NCI-H510A treated with DMSO at 0.1 percent for 48 hours (cell line): ENCODE data around the gene LINGO3.

ENCODE experiments used
- DNase-seq: peaks from one replicate; lab custom pipeline; 2025; lab: John Stamatoyannopoulos, UW

Gene LINGO3

DNA sequence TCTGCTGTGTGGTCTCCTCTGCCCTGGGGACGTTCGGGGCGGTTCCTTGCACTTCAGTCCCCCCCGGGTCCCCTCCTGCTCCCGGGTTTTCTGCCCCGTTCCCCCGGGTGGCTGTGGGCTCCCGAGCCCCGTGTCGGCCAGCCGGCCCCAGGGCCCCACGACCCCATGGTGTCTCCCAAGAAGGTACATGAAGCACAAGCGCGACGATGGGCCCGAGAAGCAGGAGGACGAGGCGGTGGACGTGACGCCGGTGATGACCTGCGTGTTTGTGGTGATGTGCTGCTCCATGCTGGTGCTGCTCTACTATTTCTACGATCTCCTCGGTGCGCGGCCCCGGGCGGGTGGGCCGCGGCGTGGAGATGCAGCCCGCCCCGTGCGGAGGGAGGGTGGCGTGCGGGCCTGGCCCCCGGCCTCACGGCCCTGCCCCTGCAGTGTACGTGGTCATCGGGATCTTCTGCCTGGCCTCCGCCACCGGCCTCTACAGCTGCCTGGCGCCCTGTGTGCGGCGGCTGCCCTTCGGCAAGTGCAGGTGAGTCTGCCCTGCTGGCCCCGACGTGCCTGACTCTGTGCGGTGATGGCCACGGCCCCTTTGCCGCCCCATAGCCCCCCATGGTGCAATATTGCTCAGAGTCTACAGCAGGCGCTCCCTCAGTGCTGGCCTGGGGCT lies 31.8 kb upstream of the LINGO3 start:
- no peak for DNase-seq

DNA sequence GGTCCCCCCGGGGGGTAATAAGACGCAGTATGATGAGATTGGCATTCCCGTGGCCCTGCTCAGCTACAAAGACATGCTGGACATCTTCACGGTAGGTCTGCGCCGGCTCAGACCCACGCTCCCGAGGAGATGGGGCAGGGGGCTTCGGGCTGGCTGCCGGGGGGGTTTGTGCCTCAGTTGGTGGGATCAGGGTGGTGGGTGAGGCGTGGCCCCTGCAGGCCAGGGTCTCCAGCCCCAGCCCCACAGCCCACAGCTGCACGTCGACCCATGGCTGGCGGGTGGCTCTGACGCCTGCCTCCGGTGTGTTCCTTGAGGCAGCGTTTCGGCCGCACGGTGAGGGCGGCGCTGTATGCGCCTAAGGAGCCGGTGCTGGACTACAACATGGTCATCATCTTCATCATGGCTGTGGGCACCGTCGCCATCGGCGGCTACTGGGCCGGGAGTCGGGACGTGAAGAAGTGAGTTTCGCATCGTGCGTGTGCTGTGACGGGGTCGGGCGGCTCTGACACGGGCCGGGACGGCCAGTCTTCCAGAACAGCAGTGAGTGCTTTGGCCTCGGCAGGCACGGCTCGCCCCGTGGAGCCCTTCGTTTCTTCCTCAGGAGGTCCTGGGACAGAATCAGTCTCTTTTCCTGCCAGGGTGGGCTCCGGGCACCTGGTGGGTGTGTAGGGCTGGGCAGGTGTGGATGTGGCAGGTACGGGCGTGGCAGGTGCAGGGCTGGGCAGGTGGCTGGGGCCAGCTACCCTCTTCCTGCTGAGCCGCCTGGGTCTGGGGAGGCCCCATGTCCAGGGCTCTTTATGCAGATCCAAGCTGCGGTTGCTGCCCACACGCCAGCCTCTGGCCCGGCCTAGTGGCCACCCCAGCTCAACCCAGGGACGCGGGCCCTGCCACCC lies 31.0 kb upstream of the LINGO3 start:
- no peak for DNase-seq

DNA sequence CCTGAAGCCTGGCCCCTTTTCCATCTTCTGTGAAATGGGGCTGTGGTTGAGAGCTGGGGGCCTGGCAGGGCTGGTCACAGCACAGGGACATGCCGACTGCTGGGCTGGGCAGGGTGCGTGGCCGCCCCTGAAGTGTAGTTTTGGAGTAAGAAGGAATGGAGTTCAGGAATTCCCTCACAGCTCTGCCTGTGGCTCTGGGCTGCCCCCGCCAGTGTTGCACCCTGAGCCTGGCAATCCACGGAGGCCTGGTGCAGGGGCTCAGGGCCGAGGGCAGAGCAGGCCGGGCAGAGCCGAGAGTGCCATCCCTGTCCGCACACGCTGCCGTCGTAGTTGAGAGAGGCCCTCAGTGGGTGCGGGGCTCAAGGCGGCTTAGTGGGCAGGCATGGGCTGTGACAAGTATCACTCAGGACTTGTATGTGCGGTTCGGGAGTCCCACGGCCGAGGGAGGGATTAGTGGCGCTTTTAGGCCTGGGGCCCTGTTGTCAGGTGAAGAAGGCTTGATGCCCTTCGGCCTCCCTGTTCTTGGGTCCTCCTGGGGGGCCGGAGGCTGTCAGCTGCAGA lies 30.2 kb upstream of the LINGO3 start:
- DNase-seq: no peak

DNA sequence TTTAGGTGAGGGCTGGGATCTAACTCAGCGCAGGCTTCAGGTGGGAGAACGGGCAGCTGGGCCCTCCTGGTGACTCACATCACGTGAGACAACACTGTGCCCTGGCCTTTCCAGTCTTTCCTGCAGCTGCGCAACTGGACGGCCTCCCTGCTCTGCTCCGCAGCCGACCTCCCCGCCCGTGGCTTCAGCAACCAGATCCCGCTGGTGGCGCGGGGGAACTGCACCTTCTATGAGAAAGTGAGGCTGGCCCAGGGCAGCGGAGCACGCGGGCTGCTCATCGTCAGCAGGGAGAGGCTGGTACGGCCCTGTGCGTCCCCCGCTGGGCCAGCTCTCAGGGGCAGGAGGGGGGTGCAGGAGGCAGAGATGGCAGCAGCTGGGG lies 29.4 kb upstream of the LINGO3 start:
- DNase-seq: peak; percentile 62

DNA sequence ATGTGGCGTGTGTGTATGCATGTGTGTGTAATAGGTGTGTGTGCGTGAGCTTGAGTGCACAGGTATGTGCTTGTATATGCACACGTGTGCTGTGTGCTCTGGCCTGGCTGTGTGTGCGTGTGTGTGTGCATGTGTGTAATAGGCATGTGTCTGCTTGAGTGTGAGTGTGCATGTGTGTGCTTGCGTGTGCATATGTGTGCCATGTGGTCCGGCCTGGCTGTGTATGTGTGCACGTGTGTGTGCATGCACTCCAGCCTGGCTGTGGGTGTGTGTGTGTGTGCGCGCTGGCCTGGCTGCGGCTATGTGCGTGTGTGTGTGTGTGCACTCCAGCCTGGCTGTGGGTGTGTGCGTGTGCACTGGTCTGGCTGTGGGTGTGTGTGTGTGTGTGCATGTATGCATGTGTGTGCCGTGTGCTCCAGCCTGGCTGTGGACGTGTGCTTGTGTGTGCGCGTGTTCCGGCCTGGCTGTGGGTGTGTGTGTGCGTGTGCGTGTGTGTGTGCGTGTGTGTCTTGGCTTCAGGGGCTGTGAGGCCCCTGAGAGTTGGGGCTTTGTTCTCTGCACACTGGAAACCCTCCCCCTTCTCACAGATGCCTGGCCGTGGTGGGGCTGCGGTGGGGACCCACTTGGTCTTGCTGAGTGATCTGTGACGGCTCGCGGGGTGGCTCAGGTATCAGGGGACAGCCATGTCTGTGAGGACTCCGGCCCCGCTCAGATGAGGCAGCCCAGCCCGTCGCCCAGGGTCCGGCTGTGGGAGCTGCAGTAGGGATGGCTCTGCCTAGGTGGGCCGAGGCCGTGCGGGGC lies 28.8 kb upstream of the LINGO3 start:
- no peak for DNase-seq

DNA sequence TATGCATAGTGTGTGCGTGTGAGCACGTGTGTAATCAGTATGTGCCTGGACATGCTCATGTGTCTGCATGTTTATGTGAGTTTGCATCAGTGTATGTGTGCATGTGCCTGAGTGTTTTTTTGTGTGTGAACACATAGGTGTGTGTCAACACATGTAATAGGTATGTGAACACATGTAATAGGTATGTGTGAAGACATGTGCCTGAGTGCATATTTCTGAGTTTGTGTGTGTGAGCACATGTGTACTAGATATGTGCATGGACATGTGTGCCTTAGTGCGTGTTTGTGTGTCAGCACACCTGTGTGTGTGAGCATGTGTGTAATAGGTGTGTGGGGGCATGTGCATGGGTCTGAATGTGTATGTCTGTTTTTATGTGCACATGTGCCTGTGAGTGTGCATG lies 27.9 kb upstream of the LINGO3 start:
- no peak for DNase-seq

DNA sequence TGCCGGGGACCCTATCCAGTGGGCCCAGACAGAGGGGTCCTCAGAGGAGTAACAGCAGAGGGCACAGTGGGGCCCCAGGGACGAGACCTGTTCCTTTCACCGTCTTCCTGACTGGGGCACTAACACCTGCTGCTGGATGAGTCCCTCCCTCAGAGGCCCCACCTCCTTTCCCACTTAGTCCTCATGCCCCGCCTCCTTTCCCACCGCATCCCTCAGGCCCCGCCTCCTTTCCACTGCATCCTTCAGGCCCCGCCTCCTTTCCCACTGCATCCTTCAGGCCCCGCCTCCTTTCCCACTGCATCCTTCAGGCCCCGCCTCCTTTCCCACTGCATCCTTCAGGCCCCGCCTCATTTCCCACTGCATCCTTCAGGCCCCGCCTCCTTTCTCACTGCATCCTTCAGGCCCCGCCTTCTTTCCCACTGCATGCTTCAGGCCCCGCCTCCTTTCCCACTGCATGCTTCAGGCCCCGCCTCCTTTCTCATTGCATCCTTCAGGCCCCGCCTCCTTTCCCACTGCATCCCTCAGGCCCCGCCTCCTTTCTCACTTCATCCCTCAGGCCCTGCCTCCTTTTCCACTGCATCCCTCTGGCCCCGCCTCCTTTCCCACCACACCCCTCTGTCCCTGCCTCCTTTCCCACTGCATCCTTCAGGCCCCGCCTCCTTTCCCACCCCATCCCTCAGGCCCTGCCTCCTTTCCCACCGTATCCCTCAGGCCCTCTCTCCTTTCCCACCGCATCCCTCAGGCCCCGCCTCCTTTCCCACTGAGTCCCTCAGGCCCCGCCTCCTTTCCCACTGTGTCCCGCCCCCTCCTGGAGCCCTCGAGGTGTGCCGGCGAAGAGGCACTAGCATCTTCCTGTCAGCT lies 27.3 kb upstream of the LINGO3 start:
- no peak for DNase-seq

DNA sequence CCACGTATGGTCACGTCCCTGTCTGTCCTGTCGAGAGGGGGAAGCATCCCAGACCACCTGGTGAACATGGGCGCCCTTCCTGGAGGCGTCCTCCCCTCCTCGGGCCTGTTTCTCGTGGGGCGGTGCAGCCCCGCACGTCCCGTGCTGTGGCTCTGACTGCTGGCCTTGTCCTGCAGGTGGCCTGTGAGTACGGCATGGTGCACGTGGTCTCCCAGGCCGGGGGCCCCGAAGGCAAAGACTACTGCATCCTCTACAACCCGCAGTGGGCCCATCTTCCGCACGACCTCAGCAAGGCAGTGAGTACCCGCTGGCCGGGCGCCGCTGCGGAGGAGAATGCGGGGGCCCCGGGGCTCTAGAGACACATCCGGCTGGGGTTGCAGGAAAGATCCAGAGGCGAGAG lies 26.5 kb upstream of the LINGO3 start:
- no peak for DNase-seq

DNA sequence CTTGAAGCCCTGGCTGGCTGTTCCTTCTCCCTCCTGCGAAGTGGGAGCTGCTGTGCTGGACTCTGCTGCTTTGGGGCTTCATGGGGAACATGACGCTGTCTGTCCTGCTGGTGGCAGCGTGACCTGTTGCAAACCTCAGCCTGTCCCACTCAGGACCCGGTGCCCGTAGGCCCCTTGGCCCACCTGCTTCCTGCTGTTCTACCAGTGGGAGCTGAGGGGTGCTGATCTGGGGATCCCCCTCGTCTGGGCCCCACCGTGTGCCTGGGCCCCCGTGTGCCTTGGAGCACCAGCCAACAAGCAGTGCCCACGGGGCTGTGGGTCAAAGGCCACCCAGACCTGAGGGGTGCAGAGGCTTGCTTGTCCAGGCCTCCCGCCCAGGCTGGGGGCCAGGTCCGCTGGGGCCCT lies 25.9 kb upstream of the LINGO3 start:
- DNase-seq: no peak

DNA sequence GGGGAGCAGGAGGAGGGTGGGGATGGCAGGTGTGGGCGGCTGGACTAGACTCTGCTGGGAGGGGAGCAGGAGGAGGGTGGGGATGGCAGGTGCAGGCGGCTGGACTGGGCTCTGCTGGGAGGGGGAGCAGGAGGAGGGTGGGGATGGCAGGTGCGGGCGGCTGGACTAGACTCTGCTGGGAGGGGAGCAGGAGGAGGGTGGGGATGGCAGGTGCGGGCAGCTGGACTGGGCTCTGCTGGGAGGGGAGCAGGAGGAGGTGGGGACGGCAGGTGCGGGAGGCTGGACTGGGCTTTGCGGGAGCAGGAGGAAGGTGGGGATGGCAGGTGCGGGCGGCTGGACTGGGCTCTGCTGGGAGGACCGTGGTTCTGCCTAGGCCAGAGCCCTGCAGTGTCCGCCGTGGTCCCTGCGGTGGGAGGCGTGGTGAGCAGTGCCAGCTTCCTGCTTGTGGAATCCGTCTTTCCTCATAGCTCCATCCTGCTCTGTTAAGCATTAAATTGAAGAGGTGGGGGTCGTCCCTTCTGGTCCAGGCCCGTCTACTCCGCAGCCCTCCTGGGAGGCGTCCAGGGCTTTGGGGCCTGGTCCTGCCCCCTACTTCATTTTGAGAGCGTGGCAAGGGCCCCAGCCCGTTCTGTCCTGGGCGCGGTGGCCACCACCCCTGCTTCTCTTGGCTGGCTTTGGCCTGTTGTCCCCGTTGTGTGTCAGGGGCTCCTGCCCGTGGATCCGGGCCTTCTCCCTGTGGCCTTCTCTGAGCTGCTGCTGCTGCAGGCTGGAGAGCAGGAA lies 25.3 kb upstream of the LINGO3 start:
- peak; percentile 36 for DNase-seq

DNA sequence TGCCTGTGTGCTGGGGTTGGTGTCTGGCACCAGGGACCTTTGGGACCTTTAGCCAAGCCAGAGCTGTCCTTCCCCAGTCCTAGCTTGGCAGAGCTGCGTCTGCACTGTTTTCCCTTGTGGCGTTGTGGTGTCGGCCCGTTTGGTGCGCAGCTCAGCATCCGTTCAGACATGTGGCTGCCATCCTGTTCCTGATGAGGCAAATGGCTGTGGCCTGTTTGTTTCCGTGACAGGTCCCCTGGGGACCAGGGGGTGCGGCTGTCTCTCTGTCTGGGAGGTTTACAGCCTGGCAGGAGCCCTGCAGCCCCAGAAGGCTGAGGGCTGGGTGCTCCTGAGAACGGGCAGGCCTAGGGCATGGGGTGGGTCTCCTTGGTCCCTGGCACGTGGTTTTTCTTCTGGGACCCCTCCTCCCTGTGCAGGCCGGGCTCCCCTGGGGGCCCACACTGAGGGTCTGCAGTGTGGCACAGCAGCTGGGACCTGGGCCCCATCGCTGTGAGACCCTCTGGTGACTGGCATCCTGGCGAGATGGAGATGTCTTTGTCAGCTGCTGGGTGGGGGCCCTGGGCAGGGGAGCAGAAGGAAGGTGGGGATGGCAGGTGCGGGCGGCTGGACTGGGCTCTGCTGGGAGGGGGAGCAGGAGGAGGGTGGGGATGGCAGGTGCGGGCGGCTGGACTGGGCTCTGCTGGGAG lies 24.5 kb upstream of the LINGO3 start:
- DNase-seq: no peak

DNA sequence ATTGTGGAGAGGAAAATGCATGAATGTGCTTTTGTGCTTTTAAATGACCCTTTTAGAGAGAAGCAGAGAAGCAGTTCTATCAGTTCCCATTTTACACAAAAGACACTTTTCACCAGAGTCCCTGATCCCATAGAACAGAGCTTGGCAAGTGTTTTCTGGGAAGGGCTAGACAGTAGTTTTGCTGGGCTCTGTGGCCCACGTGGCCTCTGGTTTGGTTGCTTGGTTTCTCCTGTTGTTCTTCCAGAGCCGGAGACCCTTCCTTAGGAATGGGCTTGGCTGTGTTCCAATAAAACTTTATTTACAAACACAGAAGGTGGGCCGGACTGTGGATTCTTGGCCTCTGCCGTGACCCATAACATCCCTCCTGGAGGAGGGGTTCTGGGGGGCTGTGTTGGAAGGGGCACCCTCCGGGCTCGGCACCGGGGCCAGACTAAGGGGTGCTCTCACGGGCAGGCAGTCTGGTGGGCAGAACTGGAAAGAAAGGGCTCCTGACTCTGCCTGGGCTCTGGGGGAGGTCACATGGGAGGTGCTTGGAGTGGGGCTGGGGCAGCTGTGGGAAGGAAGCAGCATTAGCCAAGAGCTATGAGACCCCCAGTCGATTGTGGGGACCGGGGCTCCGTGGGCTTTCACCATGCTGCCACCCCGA lies 23.8 kb upstream of the LINGO3 start:
- no peak for DNase-seq

DNA sequence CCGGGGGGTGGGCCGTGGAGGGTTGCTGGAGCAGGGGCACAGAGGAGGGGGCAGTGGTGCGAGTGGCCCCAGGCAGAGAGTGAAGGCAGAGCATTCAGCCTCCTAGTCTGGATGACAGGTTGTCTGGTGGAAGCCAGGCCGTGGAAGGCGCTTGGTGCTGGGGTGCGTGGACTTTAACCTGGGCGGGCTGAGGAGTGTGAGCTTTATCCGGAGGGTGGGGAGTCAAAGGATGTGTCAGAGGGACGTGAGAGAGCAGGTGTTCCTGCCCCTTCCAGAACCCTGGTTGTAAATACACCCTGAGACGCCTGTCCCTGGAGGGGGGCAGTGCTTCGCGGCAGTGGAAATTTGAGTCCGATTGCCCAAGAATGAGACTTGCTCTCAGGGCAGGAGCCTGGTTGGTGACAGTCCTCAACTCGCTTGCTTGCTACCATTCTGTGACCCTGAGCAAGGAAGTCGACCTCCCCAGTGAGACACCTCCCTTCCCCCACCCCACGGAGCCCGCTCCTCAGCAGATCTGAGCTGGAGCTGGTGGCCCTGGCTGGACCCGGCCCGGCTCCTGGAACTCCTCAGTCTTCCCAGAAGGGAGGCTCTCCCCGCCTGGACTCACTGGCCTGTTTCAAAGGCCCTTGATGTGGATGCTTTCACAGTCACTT lies 22.8 kb upstream of the LINGO3 start:
- DNase-seq: peak; percentile 46

DNA sequence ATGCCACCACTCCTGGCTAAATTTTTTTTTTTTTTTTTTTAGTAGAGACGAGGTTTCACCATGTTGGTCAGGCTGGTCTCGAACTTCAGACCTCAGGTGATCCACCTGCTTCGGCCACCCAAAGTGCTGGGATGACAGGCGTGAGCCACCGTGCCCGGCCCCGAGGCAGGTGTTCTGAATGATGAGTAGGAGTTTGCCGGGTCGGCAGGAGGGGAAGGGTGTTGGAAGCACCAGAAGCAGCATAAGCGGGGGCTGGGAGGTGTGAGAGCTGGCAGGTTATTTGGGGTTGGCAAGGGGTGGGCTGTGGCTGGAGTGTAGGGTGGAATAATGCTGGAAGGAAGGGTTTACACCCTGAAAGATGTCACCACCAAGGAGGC lies 22.3 kb upstream of the LINGO3 start:
- no peak for DNase-seq

DNA sequence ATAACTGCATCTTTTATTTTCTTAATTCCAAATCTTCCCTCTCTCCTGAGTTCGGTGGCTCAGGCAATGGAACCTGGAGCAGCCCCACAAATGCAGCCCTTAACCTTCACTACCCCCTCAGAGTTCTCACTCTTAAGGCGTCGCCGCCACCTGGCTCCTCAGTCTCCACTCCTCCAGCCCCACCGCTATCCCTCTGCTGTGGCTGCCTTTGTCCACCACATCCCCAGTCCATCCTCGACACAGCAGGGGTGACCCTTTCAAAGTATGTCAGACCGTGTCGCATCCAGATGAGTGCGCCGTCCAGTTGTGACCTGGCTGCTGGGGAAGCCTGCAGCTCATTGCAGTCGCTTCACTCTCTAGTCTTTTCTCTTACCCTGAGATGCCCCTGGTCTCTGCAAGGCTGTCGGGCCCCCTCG lies 21.6 kb upstream of the LINGO3 start:
- DNase-seq: no peak

DNA sequence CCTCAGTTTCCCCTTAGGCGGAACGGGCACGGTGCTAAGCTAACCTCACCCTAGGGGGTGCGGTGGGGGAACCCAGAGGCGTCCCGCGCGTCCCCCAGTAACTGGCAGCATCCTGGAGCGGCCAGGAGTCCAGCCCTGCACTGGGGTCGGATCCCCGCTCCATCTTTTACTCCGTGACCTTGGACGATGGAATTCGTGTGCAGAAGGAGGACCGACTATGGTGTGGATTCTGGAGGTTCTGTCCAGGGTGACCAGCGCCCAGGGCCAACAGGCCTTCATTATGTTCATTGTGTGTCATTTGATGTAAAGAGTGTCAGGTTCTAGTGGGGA lies 21.2 kb upstream of the LINGO3 start:
- DNase-seq: no peak

DNA sequence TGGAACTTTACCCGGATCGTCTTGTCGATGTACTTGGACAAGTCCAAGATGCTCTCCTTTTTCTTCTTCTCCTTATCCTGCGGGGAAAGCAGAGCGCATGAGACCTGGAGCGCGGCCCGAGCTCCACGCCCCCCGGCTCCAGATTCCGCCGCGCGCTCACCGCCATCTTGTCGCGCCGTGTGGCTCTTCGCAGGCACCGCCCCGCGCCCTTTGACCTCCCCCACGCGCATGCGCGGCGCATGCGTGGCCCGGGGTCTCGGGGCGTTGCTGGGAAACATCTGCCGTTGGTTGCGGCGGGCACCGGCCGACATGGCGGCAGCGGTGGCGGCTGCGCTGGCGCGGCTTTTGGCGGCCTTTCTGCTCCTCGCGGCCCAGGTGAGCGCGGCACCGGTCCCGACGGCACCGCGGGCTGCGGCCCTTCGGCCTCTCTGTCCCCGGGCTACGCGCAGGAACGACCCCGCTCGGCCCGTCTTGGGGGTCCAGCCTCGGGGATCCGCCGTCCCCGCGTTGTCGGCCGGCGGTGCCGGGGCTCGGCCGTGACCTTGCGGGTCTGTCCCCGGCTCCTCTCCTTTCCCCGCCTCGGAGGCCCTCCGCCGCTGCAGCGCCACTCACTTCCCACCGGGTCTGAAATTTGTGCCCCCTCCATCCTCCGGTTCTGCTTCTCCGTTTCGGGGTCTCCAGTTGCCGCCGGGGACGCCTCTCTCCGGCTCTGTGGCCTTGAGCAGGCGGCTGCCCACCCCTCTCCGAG lies 20.6 kb upstream of the LINGO3 start, which contains the start of the genes LSM7 and SPPL2B:
TSS of gene LSM7 (minus strand) at position 186 of the 748 bp plus-strand sequence. CDS start at position 166, 20 bp downstream.
TSS of gene SPPL2B (plus strand) at position 284 of the 748 bp plus-strand sequence. CDS start at position 310, 26 bp downstream.
- peak; percentile 32 for DNase-seq

DNA sequence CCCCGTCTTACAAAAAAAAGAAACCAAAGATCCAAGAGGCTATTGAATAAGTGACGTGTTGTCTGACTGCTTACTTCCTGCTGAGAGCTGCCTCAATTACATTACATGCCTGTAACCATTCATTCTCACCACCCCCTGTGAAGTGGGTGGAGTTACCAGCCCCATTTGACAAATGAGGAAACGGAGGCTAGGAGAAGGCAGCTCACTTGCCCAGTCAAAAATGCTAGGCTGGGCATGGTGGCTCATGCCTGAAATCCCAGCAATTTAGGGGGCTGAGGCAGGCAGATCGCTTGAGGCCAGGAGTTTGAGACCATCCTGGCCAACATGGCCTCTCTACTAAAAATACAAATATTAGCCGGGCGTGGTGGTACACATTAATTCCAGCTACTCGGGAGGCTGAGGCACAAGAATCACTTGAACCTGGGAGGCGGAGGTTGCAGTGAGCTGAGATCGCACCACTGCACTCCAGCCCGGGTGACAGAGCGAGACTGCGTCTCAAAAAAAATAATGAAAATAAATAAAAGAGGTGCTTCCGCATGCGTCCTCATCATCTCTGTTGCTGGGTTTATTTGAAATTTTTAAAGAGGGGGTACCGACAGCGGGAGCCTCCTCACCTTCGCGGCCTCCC lies 19.9 kb upstream of the LINGO3 start:
- peak; percentile 64 for DNase-seq
